Effector CD8-positive, alpha-beta T cell (primary cell): ENCODE results near the gene ZNF438.

ENCODE experiments used
- DNase-seq: peaks from one replicate; lab custom pipeline; 2025; lab: John Stamatoyannopoulos, UW

The ZNF438 gene

GRCh38 chr10:30826679-30827078 is 205.0 kb downstream of the ZNF438 start:
- no peak for DNase-seq

- DNase-seq: no peak
Observed at GRCh38 chr10:30825495-30825894, 206.2 kb downstream of the ZNF438 start.

- DNase-seq: no peak
Observed at GRCh38 chr10:30825022-30825421, 206.6 kb downstream of the ZNF438 start.

GRCh38 chr10:30823651-30824050 is 208.0 kb downstream of the ZNF438 start:
- no peak for DNase-seq

GRCh38 chr10:30822693-30823465 is 208.8 kb downstream of the ZNF438 start:
- no peak for DNase-seq

GRCh38 chr10:30821994-30822692 is 209.5 kb downstream of the ZNF438 start:
- DNase-seq: no peak

GRCh38 chr10:30821261-30821993 is 210.2 kb downstream of the ZNF438 start:
- DNase-seq: no peak

GRCh38 chr10:30820261-30820991 is 211.2 kb downstream of the ZNF438 start:
- DNase-seq: no peak

GRCh38 chr10:30819341-30820181 is 212.1 kb downstream of the ZNF438 start:
- DNase-seq: no peak

- no peak for DNase-seq
Observed at GRCh38 chr10:30818854-30819253, 212.8 kb downstream of the ZNF438 start.

GRCh38 chr10:30818010-30818660 is 213.5 kb downstream of the ZNF438 start:
- no peak for DNase-seq

- DNase-seq: no peak
Observed at GRCh38 chr10:30817541-30817940, 214.1 kb downstream of the ZNF438 start.

- no peak for DNase-seq
Observed at GRCh38 chr10:30816820-30817171, 214.9 kb downstream of the ZNF438 start.

GRCh38 chr10:30816159-30816819 is 215.4 kb downstream of the ZNF438 start:
- DNase-seq: no peak

- DNase-seq: no peak
Observed at GRCh38 chr10:30813872-30814481, 217.7 kb downstream of the ZNF438 start.

GRCh38 chr10:30812018-30812851 is 219.4 kb downstream of the ZNF438 start:
- no peak for DNase-seq

GRCh38 chr10:30811276-30812017 is 220.2 kb downstream of the ZNF438 start:
- DNase-seq: no peak

- DNase-seq: no peak
Observed at GRCh38 chr10:30810416-30810815, 221.2 kb downstream of the ZNF438 start.
